Effector CD8-positive, alpha-beta T cell (primary cell): Measurements from ENCODE around the gene TMEM19.
"Not testable (repeated sequence)": the region's sequence is repeated elsewhere in the genome, so short reads cannot be mapped to it uniquely, and the experiment has no call there.

Source experiments
- DNase-seq: peaks from one replicate; lab custom pipeline; 2025; lab: John Stamatoyannopoulos, UW

The TMEM19 gene

DNA sequence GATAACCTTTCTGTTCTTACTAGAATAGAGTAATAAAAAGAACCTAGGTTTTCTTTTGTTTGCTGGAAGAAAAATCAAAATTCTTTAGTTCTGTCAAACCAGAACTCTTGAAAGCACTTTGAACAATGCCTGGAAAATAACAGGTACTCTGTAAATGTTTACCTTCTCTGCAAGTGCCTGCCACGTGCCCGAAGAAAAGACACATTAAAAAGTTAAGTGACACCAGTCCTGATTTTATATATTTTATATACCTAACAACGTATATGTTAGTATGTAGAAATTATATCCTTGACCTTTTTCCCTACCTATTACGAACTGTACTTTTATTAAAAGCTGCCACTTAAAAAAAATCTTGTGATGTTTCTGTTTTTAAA is 20.8 kb upstream of the TMEM19 start:
- DNase-seq = no peak

GRCh38 chr12:71666259-71666658 is 19.6 kb upstream of the TMEM19 start:
- DNase-seq = no peak

- DNase-seq = no peak
Measured at GRCh38 chr12:71671311-71671710, 14.6 kb upstream of the TMEM19 start.

- no peak for DNase-seq
Measured at GRCh38 chr12:71671816-71672215, 14.1 kb upstream of the TMEM19 start.

GRCh38 chr12:71682466-71682865 is 3.4 kb upstream of the TMEM19 start:
- no peak for DNase-seq

- DNase-seq = no peak
Measured at GRCh38 chr12:71683633-71684032, 2.2 kb upstream of the TMEM19 start.

DNA sequence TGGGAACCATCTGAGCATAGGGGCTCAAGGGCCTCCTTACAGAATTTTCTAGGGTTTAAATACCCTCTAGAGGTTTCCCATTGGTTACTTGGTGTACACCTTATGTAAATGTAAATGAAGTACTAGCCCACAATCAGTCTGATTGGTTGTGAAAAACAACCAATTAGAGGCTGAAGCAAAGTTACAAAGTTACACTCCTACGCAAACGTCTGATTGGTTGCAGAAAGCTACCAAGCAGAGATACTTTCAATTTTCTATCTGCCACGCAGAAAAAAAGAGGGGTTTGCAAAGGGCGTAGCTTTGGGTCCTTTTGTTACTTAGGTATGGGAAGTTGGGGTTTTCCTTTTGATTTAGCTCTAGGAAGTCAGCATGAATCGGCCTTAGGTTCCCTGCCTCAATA is 1.8 kb upstream of the TMEM19 start:
- DNase-seq = no peak

DNA sequence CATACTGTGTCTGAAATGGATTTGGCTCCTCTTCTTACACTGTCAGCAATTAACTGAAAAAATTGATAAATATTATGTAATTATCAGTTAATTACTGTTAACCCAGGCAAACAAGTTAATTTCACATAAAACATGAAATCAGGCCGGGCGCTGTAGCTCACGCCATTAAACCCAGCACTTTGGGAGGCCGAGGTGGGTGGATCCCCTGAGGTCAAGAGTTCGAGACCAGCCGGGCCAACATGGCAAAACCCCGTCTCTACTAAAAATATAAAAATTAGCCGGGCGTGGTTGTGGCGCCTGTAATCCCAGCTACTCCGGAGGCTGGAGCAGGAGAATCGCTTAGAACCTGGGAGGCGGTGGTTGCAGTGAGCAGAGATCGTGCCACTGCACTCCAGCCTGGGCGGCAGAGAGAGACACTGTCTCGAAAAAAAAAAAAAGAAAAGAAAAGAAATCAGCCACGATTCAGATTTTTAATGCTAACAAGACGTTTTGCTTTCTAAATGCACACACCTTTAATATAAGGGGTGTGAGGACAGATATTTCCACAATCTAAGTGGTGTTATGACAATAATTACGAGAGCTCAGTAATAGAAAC is 473 bp upstream of the TMEM19 start:
- no peak for DNase-seq

DNA sequence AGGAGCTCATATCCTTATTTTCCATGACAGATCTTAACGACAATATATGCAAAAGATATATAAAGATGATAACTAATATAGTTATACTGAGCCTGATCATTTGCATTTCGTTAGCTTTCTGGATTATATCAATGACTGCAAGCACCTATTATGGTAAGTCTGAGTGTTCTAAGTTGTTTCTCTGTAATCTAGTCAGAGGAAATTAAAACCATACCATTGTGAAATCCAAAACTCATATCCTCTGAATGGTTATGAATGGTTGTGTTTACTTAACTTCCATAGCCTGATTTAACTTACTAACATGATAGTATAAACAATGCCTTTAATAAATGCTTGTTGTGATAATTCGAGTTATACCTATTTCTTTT is 760 bp downstream of the TMEM19 start:
- DNase-seq = no peak

DNA sequence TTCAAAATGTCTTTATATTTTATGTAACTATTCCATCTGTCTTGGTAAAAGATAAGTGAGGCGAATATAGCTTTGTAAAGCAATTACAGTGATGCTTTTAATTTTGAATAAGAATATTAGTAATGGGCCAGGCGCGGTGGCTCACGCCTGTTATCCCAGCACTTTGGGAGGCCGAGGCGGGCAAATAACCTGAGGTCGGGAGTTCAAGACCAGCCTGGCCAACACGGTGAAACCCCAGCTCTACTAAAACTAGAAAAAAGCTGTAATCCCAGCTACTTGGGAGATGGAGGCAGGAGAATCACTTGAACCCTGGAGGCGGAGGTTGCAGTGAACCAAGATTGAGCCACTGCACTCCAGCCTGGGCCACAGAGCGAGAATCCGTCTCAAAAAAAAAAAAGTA is 1.3 kb downstream of the TMEM19 start:
- not testable (repeated sequence) for DNase-seq

DNA sequence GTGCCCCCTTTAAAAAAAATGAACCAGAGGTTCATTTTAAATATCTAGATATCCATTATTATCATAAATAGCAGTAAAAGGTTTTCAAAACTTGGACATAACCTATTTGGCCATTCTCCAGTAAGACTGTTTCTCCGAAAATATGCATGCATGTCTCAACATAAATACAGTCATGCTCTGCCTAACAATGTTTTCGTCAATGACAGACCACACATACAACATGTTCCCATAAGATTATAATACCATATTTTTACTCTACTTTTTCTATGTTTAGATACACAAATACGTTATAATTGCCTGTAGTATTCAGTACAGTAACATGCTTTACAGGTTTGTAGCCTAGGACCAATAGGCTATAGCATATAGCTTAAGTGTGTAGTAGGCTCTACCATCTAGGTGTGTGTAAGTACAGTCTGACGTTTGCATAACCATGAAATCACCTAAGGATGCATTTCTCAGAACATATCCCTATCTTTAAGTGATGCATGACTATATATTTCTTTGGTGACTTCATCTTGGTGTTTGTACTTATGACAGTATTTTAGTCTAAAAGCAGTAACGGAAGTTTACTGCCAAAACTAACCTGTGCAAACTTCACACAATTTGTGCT is 3.2 kb downstream of the TMEM19 start:
- no peak for DNase-seq

GRCh38 chr12:71691504-71692129 is 5.7 kb downstream of the TMEM19 start:
- DNase-seq = no peak

DNA sequence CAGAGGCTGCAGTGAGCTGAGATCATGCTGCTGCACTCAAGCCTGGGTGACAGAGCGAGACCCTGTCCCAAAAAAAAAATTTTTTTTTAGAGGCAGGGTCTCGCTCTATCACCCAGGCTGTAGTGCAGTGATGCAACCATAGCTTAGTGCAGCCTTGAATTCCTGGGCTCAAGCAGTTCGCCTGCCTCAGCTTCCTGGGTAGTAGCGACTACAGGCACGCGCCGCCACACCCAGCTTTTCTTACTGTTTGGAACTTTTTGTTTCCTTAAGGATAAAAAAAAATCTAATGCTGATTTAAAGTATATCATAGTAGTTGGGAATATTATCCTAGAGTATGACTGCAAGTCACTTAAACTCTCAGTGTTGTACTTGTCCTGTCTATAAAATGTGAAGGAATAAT is 7.2 kb downstream of the TMEM19 start:
- no peak for DNase-seq

- not testable (repeated sequence) for DNase-seq
Measured at GRCh38 chr12:71693651-71694050, 7.8 kb downstream of the TMEM19 start.

GRCh38 chr12:71694099-71694820 is 8.4 kb downstream of the TMEM19 start:
- no peak for DNase-seq

- DNase-seq = no peak
Measured at GRCh38 chr12:71695782-71696181, 9.9 kb downstream of the TMEM19 start.

- DNase-seq = not testable (repeated sequence)
Measured at GRCh38 chr12:71702181-71702580, 16.3 kb downstream of the TMEM19 start.

GRCh38 chr12:71702590-71702989 is 16.7 kb downstream of the TMEM19 start:
- no peak for DNase-seq

- no peak for DNase-seq
Measured at GRCh38 chr12:71703206-71703605, 17.3 kb downstream of the TMEM19 start.

DNA sequence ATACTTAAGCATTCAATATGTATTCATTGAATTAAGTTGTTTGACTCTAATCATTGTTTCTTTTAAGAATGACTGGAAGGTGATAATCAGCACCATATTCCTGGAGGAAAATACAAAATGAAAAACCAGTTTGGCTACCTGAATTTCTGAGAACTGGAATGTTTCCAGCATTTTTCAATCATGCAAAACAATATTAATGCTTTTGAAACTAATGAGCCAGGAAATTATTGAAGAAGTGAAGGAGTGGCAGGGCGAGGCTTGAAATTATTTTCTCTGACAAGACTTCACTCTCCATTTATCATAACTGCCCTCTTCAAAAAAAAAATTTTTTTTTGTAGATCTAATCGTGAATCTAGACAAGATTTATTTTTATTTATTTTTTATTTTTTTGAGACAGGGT is 19.0 kb downstream of the TMEM19 start:
- no peak for DNase-seq

DNA sequence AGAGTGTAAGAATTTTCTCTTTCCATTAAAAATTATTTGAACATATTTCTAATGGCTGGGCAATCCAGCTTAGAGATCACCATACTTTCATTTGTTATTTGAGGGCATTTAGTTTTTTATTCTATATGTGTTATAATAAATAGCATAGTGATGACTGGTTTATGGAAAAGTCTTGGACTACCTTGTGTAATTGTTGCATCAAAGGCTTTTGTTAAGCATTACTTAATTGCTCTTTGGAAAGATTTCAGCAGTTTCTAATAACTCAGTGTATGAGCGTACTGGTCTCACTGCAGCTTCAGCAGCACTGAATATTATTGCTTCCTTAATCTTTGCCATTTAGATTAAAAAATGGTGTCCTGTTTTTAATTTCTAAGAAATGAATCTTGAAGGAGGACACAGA is 22.8 kb downstream of the TMEM19 start:
- DNase-seq = no peak

DNA sequence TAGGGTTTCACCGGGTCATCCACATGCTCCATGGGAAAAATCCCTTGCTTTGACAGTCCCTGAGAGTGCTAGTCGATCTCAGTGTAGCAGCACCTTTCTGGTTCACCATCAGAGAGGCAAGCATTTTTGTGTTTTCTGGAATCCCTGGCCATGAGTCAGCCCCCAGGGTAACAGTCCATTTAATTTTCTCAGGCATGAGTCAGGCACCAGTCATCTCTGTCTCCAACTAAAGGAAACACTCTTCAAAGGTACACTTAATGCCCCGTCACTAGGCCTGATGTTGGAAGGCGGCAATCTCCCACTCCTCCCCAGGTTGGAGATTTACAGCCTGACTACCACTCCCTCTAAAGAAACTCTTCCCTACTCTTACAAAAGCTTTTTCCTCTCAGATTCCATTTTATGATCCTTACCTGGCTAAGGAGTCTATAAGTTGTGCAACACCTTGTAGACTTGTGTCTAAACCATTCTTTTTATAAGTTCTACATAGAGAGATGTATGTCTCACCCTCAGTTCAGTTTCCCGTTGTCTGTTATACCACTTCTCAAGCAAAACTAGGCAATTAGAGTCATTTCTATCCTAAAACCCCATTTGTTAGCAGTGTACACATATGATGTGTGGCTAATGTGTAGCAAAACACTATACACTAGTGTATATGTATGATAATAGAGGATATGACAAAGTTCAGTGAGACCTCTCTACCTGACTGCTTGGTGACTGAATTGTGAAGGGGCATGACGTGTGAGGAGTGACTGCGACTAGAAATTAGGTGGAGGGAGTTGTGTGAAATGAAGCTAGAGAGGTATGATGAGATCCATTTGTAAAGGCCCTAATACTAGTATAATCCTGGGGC is 24.6 kb downstream of the TMEM19 start:
- DNase-seq = no peak
